ENCODE results near the gene ETV6.

ETV6 gene

GRCh38 chr12:11901701-11902524 is 252.4 kb downstream of the ETV6 start:
- no peaks in the 10 kb centered on the region for H3K36me3 Mint-ChIP-seq (ENCODE audit: low read depth)
- no peak overlapping the region for H3K4me3 Mint-ChIP-seq
- peaks cover 14% of the 10 kb centered on the region for H3K9me3 Mint-ChIP-seq
- DNase-seq, result no peak
- H3K27me3 Mint-ChIP-seq (ENCODE audit: low read depth, poor library complexity), result peaks cover 18% of the 10 kb centered on the region
- H3K4me1 Mint-ChIP-seq, result no peaks in the 10 kb centered on the region
- no peak for TF ChIP-seq CTCF (IDR thresholded peaks at IDR 0.05)
- no peak overlapping the region for H3K27ac Mint-ChIP-seq

GRCh38 chr12:11902525-11902875 is 253.0 kb downstream of the ETV6 start:
- H3K27me3 Mint-ChIP-seq (ENCODE audit: low read depth, poor library complexity), result peaks cover 18% of the 10 kb centered on the region
- peaks cover 19% of the 10 kb centered on the region for H3K9me3 Mint-ChIP-seq
- H3K36me3 Mint-ChIP-seq (ENCODE audit: low read depth), result no peaks in the 10 kb centered on the region
- no peak overlapping the region for H3K27ac Mint-ChIP-seq
- no peak for DNase-seq
- TF ChIP-seq CTCF (IDR thresholded peaks at IDR 0.05), result no peak
- H3K4me1 Mint-ChIP-seq, result no peaks in the 10 kb centered on the region
- H3K4me3 Mint-ChIP-seq, result no peak overlapping the region

- peaks cover 16% of the 10 kb centered on the region for H3K27me3 Mint-ChIP-seq (ENCODE audit: low read depth, poor library complexity)
- H3K4me1 Mint-ChIP-seq, result no peaks in the 10 kb centered on the region
- H3K27ac Mint-ChIP-seq, result no peak overlapping the region
- H3K36me3 Mint-ChIP-seq (ENCODE audit: low read depth), result peaks cover 5% of the 10 kb centered on the region
- no peak overlapping the region for H3K4me3 Mint-ChIP-seq
- TF ChIP-seq CTCF (IDR thresholded peaks at IDR 0.05), result no peak
- H3K9me3 Mint-ChIP-seq, result peaks cover 34% of the 10 kb centered on the region
- no peak for DNase-seq
Observed at GRCh38 chr12:11904124-11904523, 254.7 kb downstream of the ETV6 start.

GRCh38 chr12:11905534-11905933 is 256.1 kb downstream of the ETV6 start:
- no peak for DNase-seq
- Mint-ChIP-seq H3K36me3 (ENCODE audit: low read depth) (peaks cover 5% of the 10 kb centered on the region), H3K9me3 (peaks cover 49% of the 10 kb centered on the region), H3K4me1 (no peaks in the 10 kb centered on the region), H3K27me3 (ENCODE audit: low read depth, poor library complexity) (peaks cover 16% of the 10 kb centered on the region), H3K4me3 (no peak overlapping the region), H3K27ac (no peak overlapping the region)
- no peak for TF ChIP-seq CTCF (IDR thresholded peaks at IDR 0.05)

- Mint-ChIP-seq H3K4me3 (no peak overlapping the region), H3K4me1 (no peaks in the 10 kb centered on the region), H3K27ac (no peak overlapping the region), H3K36me3 (ENCODE audit: low read depth) (peaks cover 5% of the 10 kb centered on the region), H3K27me3 (ENCODE audit: low read depth, poor library complexity) (peaks cover 16% of the 10 kb centered on the region), H3K9me3 (peaks cover 50% of the 10 kb centered on the region)
- DNase-seq, result no peak
- no peak for TF ChIP-seq CTCF (IDR thresholded peaks at IDR 0.05)
Observed at GRCh38 chr12:11906286-11906935, 256.9 kb downstream of the ETV6 start.
